Kasumi-1 (cell line): Measurements from ENCODE around the gene NUCKS1.
"Not testable (repeated sequence)": the region's sequence is repeated elsewhere in the genome, so short reads cannot be mapped to it uniquely, and the experiment has no call there.

Experiments used
- DNase-seq, 2 experiments: peaks; one replicate each; lab custom pipeline; 2025; lab: John Stamatoyannopoulos, UW

The NUCKS1 gene

GRCh38 chr1:205729945-205730610 is 19.9 kb downstream of the NUCKS1 start:
- no peak for DNase-seq

GRCh38 chr1:205726619-205727125 is 23.3 kb downstream of the NUCKS1 start:
- no peak for DNase-seq

DNA sequence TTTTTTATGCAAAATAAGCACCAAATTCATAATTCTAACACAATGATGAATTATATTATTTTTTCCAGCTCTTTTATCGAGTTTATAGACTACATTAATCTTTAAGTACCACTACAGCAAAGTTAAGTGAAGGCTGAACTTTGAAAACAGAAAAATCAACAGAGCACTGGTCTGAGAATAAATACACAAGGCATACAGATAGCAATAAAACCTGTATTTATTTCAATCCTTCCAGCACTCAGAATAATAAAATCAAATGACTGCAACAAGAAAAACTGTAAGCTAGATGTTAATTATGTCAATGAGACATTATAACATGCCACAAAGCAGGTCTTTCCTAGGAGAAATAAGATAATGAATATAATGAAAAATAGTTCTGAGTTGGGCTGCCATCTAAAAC is 24.5 kb downstream of the NUCKS1 start:
- DNase-seq, result no peak

DNA sequence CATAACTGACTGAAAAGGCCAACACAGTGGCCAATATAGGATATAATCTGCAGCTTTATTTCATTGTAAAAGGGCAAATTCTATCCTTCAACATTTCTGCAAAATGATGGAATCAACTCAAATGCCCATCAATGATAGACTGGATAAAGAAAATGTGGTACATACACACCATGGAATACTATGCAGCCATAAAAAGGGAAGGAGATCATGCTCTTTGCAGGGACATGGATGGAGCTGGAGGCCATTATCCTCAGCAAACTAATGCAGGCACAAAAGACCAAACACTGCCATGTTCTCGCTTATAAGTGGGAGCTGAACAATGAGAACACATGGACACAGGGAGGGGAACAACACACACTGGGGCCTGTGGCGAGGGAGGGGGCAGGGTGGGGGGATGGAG is 29.2 kb downstream of the NUCKS1 start:
- DNase-seq, result not testable (repeated sequence)

DNA sequence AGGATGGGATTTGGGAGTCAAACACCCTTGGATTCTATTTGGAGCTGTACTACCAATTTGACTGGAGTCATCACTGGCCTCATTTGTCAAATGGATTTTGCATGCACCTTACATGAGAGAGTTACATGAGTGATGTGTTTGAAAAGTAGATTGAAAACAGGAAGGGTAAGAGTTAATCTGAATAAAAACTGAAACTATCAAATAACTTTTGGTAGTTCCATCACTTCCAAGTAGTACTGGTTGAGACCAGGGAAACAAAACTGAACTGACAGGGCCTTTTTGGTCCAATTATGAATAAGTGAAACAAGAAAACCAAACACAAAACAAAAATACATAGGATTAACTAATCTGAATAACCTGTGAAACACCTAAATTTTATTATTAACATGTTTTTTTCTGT is 30.2 kb downstream of the NUCKS1 start:
- DNase-seq, result no peak

GRCh38 chr1:205719015-205719414 is 31.0 kb downstream of the NUCKS1 start:
- DNase-seq, result no peak

- DNase-seq, result no peak
Observed at GRCh38 chr1:205716371-205717132, 33.4 kb downstream of the NUCKS1 start.

- peak; percentile 46 to 69 for DNase-seq
Observed at GRCh38 chr1:205715628-205716027, 34.4 kb downstream of the NUCKS1 start.

DNA sequence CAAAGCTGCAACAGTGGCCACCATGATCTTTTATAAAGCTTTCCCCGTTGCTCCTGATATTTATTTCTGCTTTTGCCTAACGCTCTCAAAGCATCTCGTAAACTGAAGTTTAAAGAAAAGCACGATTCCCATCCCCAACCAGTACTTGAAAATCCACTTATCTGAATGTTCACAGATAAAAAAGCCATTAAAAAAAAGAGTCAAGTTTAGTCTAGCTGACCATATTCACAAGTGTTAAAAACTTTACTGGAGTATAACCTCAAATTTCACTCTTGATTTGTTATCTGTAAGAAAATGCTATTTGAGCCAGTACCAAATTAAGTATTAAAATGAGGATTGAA is 35.1 kb downstream of the NUCKS1 start:
- DNase-seq, result no peak

- peak; percentile 26 to 37 for DNase-seq
Observed at GRCh38 chr1:205714190-205714905, 35.6 kb downstream of the NUCKS1 start.

- peak; percentile 87 to 89 for DNase-seq
Observed at GRCh38 chr1:205711105-205712048, 38.6 kb downstream of the NUCKS1 start.

DNA sequence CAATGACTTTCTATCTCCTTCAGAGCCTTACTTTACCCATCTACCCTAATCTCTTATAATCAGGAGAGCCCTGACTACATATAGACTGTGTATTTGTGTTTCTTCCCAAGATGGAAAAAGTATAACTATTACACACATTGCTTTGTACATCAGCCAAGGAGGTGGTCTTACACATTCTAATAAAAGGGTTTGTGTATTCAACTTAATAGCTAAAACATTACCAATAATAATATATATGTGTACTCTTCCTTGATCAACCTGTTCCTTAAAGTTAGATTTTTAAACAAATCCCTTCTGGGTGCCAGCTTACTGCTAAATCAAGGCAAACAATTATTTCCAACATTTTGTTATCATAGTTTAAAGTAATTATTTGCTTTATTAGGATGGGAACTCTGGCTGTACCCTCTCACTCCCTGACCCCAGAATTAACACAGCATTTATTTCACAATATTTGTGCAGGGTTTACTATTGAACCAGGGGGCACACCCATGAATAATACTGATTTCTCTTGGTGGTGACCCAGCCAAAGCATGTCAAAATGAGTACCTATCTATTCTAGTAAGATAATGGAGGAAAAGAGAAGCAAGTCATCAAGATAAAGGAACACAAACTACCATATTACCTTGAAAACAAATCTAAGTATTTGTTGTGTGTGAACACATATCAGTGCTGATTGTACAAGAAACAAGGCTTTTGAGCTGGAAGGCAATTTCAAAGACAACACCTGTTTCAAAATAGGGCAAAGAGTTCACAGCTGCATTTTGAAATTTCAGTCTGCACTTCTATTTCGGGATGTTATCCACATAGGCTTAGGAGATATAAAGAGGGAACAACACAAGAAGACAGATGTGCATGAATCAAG is 39.5 kb downstream of the NUCKS1 start:
- DNase-seq, result no peak

DNA sequence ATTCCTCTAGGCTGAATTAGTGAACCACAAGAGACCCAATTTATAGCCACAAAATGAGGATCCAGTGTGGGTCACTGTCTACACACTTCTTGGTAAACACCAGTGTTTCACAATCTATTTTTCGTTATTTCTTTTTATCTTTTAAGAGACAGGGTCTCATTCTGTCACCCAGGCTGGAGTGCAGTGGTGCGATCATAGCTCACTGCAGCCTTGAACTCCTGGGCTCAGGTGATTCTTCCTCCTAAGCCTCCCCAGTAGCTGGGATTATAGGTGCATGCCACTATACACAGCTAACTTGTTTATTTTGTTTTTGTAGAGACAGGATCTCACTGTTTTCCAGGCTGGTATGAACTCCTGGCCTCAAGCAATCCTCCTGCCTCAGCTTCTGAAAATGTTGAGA is 40.3 kb downstream of the NUCKS1 start:
- DNase-seq, result no peak

- no peak for DNase-seq
Observed at GRCh38 chr1:205709059-205709398, 41.0 kb downstream of the NUCKS1 start.

DNA sequence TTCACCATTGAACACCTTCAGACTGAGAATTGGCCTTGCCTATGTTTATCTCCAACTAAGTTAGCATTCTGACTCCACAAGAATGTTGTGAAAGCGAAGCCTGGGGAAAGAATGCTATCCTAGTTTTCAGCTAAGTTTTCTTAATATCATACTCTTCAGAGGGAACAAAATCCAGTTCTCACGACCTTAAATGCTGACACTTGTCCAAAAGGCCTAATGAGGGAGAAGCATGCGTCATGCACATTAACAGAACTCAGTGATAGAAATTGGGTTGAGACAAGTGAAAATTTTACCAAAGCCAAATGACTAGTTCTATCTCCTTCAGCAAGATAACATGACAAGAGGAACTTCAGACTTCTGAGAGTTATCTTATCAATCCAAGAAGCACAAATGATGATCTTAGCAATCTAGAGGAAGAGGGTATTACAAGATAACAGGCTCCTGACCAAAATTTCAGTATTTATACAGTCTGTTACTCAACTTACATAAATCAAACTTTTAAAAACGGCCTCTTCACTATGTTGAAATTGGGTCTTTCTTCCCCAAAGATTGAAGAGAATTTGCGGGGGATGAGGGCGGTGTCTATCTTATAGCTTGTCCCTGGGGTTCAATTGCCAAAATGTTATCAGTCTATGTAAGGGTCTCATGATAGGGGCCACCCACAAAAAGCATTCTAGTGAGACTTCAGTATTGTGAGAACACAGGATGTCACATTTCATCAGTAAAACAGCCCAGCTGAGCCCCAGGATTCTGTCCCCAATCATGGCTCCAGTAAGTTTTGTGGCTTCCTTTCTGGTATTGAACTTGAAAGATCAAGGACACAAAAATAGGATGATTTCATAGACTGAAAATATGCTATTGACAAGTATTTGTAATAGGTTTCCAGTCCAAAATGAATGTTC is 43.1 kb downstream of the NUCKS1 start:
- DNase-seq, result no peak

- peak; percentile 66 to 75 for DNase-seq
Observed at GRCh38 chr1:205704903-205705302, 45.1 kb downstream of the NUCKS1 start.

GRCh38 chr1:205703072-205703471 is 46.9 kb downstream of the NUCKS1 start:
- DNase-seq, result no peak

DNA sequence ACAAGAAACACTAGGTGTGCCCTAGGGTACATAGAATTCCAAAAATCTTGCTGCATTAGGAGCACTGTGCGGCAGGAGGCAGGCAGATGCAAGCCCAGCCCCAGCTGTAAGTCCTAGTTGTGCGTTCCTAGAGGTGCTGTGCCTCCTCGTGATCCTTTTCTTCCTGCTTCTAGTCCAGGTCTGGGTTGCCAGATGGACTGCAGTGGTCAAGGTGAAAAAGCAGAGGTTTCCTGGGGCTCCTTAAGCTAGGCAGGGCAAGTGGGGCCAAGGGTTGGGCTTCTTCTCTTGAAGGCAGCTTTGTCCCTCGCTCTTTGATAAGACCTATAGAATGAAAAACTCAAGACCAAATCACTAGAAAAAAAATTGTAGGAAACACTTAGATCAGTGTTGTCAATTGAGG is 48.1 kb downstream of the NUCKS1 start:
- DNase-seq, result no peak

DNA sequence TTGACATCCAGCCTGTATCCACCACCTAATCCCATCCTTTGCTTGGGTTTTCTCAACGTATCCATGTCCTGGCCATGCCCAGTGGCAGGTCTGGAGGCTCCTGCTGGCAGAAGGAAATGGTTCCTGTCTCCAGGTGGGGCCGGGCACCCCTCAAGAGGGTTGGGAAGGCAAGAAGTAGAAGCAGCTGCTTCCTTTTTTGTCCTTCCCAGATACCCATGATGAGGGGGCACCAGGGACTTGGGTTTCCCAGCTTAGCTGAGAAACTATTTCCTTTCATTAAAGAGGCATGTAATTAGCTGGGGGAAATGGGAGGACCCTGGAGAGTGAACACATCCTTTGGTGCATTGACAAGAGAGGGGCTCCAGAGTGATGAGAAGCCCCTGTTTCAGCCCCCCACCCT is 48.6 kb downstream of the NUCKS1 start:
- DNase-seq, result no peak

DNA sequence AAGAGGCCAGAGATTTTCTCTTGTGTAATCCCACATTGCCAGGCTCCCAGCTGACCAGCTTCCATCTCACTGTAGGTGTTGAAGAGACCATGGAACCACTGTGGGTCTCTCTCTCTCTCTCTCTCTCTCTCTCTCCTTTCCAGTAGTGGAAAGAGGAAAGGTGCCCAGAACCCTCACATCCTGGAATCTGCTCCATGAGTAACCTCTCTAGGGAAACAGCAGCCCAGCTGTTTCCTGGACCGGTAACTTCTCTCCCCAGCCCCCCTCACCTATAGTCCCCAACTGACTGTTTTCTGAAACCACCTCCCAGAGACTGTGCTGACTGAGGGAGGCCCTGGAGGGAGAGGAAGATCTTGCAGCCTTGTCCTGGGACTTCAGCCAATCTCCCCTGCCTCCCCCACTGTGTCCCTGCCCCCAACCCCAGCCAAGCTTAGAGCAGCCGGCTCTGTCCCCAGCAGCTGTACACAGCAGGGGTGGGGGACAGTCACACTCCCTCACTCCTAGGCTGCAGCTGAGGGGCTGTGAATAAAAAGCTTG is 49.0 kb downstream of the NUCKS1 start:
- DNase-seq, result peak; percentile 89 to 91
